IMR-90 (cell line): Measurements from ENCODE around the gene PPP1R37.

ENCODE experiments used
- CEBPB ChIP-seq: IDR thresholded peaks from 2 replicates; pipeline ENCODE4 v1.6.1; 2012; ENCODE audit warnings: low read depth, low read length, improper control_type of control experiment
- CHD1 ChIP-seq: IDR thresholded peaks from 2 replicates; pipeline ENCODE4 v1.6.1; 2012; ENCODE audit warnings: low read depth, low read length, improper control_type of control experiment
- CTCF ChIP-seq: conservative IDR thresholded peaks from 2 replicates; pipeline ENCODE4 v1.5.1; 2012; ENCODE audit warnings: mild to moderate bottlenecking, low read depth, low read length, improper control_type of control experiment
- ELK1 ChIP-seq: fragments of 150-350 bp; IDR thresholded peaks from 2 replicates; pipeline ENCODE4 v1.6.1; 2016; ENCODE audit warnings: low read depth, mild to moderate bottlenecking, low read length, moderate library complexity, borderline replicate concordance
- MAFK ChIP-seq: IDR thresholded peaks from 2 replicates; pipeline ENCODE4 v1.6.1; 2012; ENCODE audit warnings: low read depth, low read length, improper control_type of control experiment
- MXI1 ChIP-seq: IDR thresholded peaks from 2 replicates; pipeline ENCODE4 v1.6.1; 2012; ENCODE audit warnings: low read depth, mild to moderate bottlenecking, low read length, moderate library complexity, borderline replicate concordance
- POLR2A ChIP-seq: IDR thresholded peaks from 2 replicates; pipeline ENCODE4 v1.6.1; 2012; ENCODE audit warnings: mild to moderate bottlenecking, low read depth, low read length
- RAD21 ChIP-seq: IDR thresholded peaks from 2 replicates; pipeline ENCODE4 v1.6.1; 2012; ENCODE audit warnings: low read length, improper control_type of control experiment
- RFX5 ChIP-seq: IDR thresholded peaks from 2 replicates; pipeline ENCODE4 v1.8.0; 2012; ENCODE audit warnings: low read depth, mild to moderate bottlenecking, low read length, moderate library complexity
- SMC3 ChIP-seq: fragments of 150-350 bp; IDR thresholded peaks from 2 replicates; pipeline ENCODE4 v1.6.1; 2016; ENCODE audit warnings: low read depth, mild to moderate bottlenecking, antibody characterized with exemption, low read length, moderate library complexity

GRCh38 chr19:45057444-45057843 is 35.5 kb upstream of the PPP1R37 start:
- TF ChIP-seq CTCF (no peak), MXI1 (no peak), POLR2A (no peak), CHD1 (no peak), CEBPB (no peak), RFX5 (no peak), RAD21 (no peak), MAFK (no peak), ELK1 (no peak), SMC3 (no peak)
